Measurements from ENCODE around the gene SORCS1. TPM values are rescaled to one million over a fixed set of nuclear protein-coding genes. Genes with fewer than 3 reads are reported as not detected.

The SORCS1 gene
- total RNA-seq, 1 experiment from 2014 or later: not detected

- POLR2A ChIA-PET: no interaction called here
- peaks cover 28 to 44% of the 10 kb centered on the region in 2 experiments for H3K9me3 ChIP-seq (ENCODE audit: control insufficient read depth in 1 of 2, insufficient read depth in 1 of 2, low read depth in 1 of 2, low read length in 2 of 2)
- no peaks in the 10 kb centered on the region for H3K4me1 ChIP-seq (ENCODE audit: control insufficient read depth in 1 of 2, insufficient read depth in 2 of 2, low read length in 2 of 2)
- no peaks in the 10 kb centered on the region for H3K36me3 ChIP-seq (ENCODE audit: control insufficient read depth in 1 of 2, insufficient read depth in 2 of 2, low read length in 2 of 2)
- no peak overlapping the region for H3K27ac ChIP-seq (ENCODE audit: low read depth, low read length)
- no peak overlapping the region for H3K9ac ChIP-seq (ENCODE audit: low read length)
- no peak for TF ChIP-seq TCF7L2 (IDR thresholded peaks at IDR 0.05; ENCODE audit: borderline replicate concordance, extremely low read depth, insufficient read depth, insufficient read length)
- TF ChIP-seq SIN3A (IDR thresholded peaks at IDR 0.05; ENCODE audit: low read depth): no peak
- TF ChIP-seq FOSL1 (IDR thresholded peaks at IDR 0.05; ENCODE audit: low read depth): no peak
- no peak for TF ChIP-seq SP1 (IDR thresholded peaks at IDR 0.05; ENCODE audit: low read depth)
- no peak for TF ChIP-seq JUND (IDR thresholded peaks at IDR 0.05)
- no peak for TF ChIP-seq EZH2phosphoT487 (IDR thresholded peaks at IDR 0.05; ENCODE audit: borderline replicate concordance)
- no peak for TF ChIP-seq ATF3 (IDR thresholded peaks at IDR 0.05)
- TF ChIP-seq CBX3 (IDR thresholded peaks at IDR 0.05; ENCODE audit: low read depth): no peak
- TF ChIP-seq EZH2 (IDR thresholded peaks at IDR 0.05): no peak
- no peak for ATAC-seq
- CTCF ChIA-PET: no interaction called here
- no peaks in the 10 kb centered on the region for H3K9me2 ChIP-seq (ENCODE audit: insufficient read depth)
- H3K27me3 ChIP-seq (ENCODE audit: insufficient read depth, low read length): no peaks in the 10 kb centered on the region
- no peak overlapping the region for H3K4me3 ChIP-seq (replicated peaks in 1 of 2; ENCODE audit: low read depth in 1 of 2, low read length in 2 of 2)
- H4K20me1 ChIP-seq (ENCODE audit: insufficient read depth): no peaks in the 10 kb centered on the region
- RAD21 ChIA-PET (ENCODE audit: low non-redundant PET in 1 of 2, low total read pairs in 2 of 2, uncharacterized antibody in 2 of 2, unreplicated experiment in 2 of 2): no interaction called here
- no peak overlapping the region for H2AFZ ChIP-seq (ENCODE audit: low read depth, low read length, poor library complexity, severe bottlenecking)
- BruUV-seq (replicated peaks): no TSS peak
- no peaks in the 10 kb centered on the region for H3K79me2 ChIP-seq (ENCODE audit: insufficient read depth, low read length)
- H3K4me2 ChIP-seq (ENCODE audit: low read length): no peak overlapping the region
- intact Hi-C loops (cut with micrococcal nuclease): no loop called here
- no peak for DNase-seq (ENCODE audit: low read depth, low spot score)
These were observed 304.4 kb downstream of the SORCS1 start for GRCh38 chr10:106859892-106860652.

- RAD21 ChIA-PET (ENCODE audit: low non-redundant PET in 1 of 2, low total read pairs in 2 of 2, uncharacterized antibody in 2 of 2, unreplicated experiment in 2 of 2): no interaction called here
- Histone ChIP-seq H3K9me3 (ENCODE audit: control insufficient read depth in 1 of 2, insufficient read depth in 1 of 2, low read depth in 1 of 2, low read length in 2 of 2) (peaks cover 34 to 49% of the 10 kb centered on the region in 2 experiments), H3K79me2 (ENCODE audit: insufficient read depth, low read length) (no peaks in the 10 kb centered on the region), H3K27me3 (ENCODE audit: insufficient read depth, low read length) (no peaks in the 10 kb centered on the region), H4K20me1 (ENCODE audit: insufficient read depth) (no peaks in the 10 kb centered on the region), H3K27ac (ENCODE audit: low read depth, low read length) (no peak overlapping the region), H3K9me2 (ENCODE audit: insufficient read depth) (no peaks in the 10 kb centered on the region), H3K9ac (ENCODE audit: low read length) (no peak overlapping the region), H2AFZ (ENCODE audit: low read depth, low read length, poor library complexity, severe bottlenecking) (no peak overlapping the region), H3K36me3 (ENCODE audit: control insufficient read depth in 1 of 2, insufficient read depth in 2 of 2, low read length in 2 of 2) (no peaks in the 10 kb centered on the region), H3K4me1 (ENCODE audit: control insufficient read depth in 1 of 2, insufficient read depth in 2 of 2, low read length in 2 of 2) (no peaks in the 10 kb centered on the region), H3K4me2 (ENCODE audit: low read length) (no peak overlapping the region), H3K4me3 (replicated peaks in 1 of 2; ENCODE audit: low read depth in 1 of 2, low read length in 2 of 2) (no peak overlapping the region)
- no peak for DNase-seq (ENCODE audit: low read depth, low spot score)
- intact Hi-C loops (cut with micrococcal nuclease): no loop called here
- no TSS peak for BruUV-seq (replicated peaks)
- CTCF ChIA-PET: interaction anchor here (1.1 kb wide), 1 partner anchor 19 kb away, joined by 3 read pairs; no protein-coding TSS in a partner anchor
- TF ChIP-seq JUND (IDR thresholded peaks at IDR 0.05) (no peak), REST (IDR thresholded peaks at IDR 0.05; ENCODE audit: low read depth) (no peak), ELF1 (IDR thresholded peaks at IDR 0.05; ENCODE audit: borderline replicate concordance, low read depth) (no peak), POLR2AphosphoS5 (IDR thresholded peaks at IDR 0.05; ENCODE audit: low read depth, low read length) (no peak), CEBPB (IDR thresholded peaks at IDR 0.05; ENCODE audit: low read depth) (no peak), EGR1 (IDR thresholded peaks at IDR 0.05; ENCODE audit: low read depth) (no peak), EZH2phosphoT487 (IDR thresholded peaks at IDR 0.05; ENCODE audit: borderline replicate concordance) (no peak), YY1 (IDR thresholded peaks at IDR 0.05; ENCODE audit: extremely low read depth, insufficient replicate concordance, low read depth, low read length) (no peak), SIN3A (IDR thresholded peaks at IDR 0.05; ENCODE audit: low read depth) (no peak), CBX3 (IDR thresholded peaks at IDR 0.05; ENCODE audit: low read depth) (no peak)
- POLR2A ChIA-PET: no interaction called here
- no peak for ATAC-seq
These were observed 306.8 kb downstream of the SORCS1 start for GRCh38 chr10:106857728-106858127.

Measured in HCT116 (cell line).